ENCODE measurements around the gene VAV3.
"Not testable (repeated sequence)": the region's sequence is repeated elsewhere in the genome, so short reads cannot be mapped to it uniquely, and the experiment has no call there.

The VAV3 gene

GRCh38 chr1:107883562-107883961, 81.4 kb downstream of the VAV3 start:
- DNase-seq (ENCODE audit: low spot score), result no peak

GRCh38 chr1:107879927-107880326, 85.1 kb downstream of the VAV3 start:
- no peak for DNase-seq (ENCODE audit: low spot score)

- DNase-seq (ENCODE audit: low spot score), result no peak
These were observed 85.6 kb downstream of the VAV3 start for GRCh38 chr1:107879346-107879745.

- DNase-seq (ENCODE audit: low spot score), result no peak
These were observed 87.2 kb downstream of the VAV3 start for GRCh38 chr1:107877745-107878144.

- no peak for DNase-seq (ENCODE audit: low spot score)
These were observed 87.9 kb downstream of the VAV3 start for GRCh38 chr1:107877092-107877491.

- no peak for DNase-seq (ENCODE audit: low spot score)
These were observed 89.3 kb downstream of the VAV3 start for GRCh38 chr1:107875689-107876088.

- no peak for DNase-seq (ENCODE audit: low spot score)
These were observed 90.8 kb downstream of the VAV3 start for GRCh38 chr1:107874221-107874620.

- no peak for DNase-seq (ENCODE audit: low spot score)
These were observed 93.1 kb downstream of the VAV3 start for GRCh38 chr1:107871687-107872395.

- no peak for DNase-seq (ENCODE audit: low spot score)
These were observed 93.7 kb downstream of the VAV3 start for GRCh38 chr1:107871259-107871658.

GRCh38 chr1:107870696-107871095, 94.3 kb downstream of the VAV3 start:
- no peak for DNase-seq (ENCODE audit: low spot score)

- no peak for DNase-seq (ENCODE audit: low spot score)
These were observed 97.1 kb downstream of the VAV3 start for GRCh38 chr1:107867897-107868296.

GRCh38 chr1:107867422-107867821, 97.6 kb downstream of the VAV3 start:
- peak; percentile 55 for DNase-seq (ENCODE audit: low spot score)

- no peak for DNase-seq (ENCODE audit: low spot score)
These were observed 98.1 kb downstream of the VAV3 start for GRCh38 chr1:107866870-107867269.

GRCh38 chr1:107865627-107866026, 99.4 kb downstream of the VAV3 start:
- no peak for DNase-seq (ENCODE audit: low spot score)

GRCh38 chr1:107863342-107863741, 101.6 kb downstream of the VAV3 start:
- DNase-seq (ENCODE audit: low spot score), result no peak

- DNase-seq (ENCODE audit: low spot score), result peak; percentile 12
These were observed 102.9 kb downstream of the VAV3 start for GRCh38 chr1:107862064-107862463.

GRCh38 chr1:107858323-107858722, 106.7 kb downstream of the VAV3 start:
- no peak for DNase-seq (ENCODE audit: low spot score)

GRCh38 chr1:107851418-107851817, 113.6 kb downstream of the VAV3 start:
- no peak for DNase-seq (ENCODE audit: low spot score)

GRCh38 chr1:107844541-107845194, 120.3 kb downstream of the VAV3 start:
- DNase-seq (ENCODE audit: low spot score), result not testable (repeated sequence)

GRCh38 chr1:107843989-107844388, 121.0 kb downstream of the VAV3 start:
- DNase-seq (ENCODE audit: low spot score), result no peak

GRCh38 chr1:107842241-107842640, 122.7 kb downstream of the VAV3 start:
- no peak for DNase-seq (ENCODE audit: low spot score)

GRCh38 chr1:107840725-107841124, 124.3 kb downstream of the VAV3 start:
- no peak for DNase-seq (ENCODE audit: low spot score)

- DNase-seq (ENCODE audit: low spot score), result no peak
These were observed 126.9 kb downstream of the VAV3 start for GRCh38 chr1:107838056-107838455.

- no peak for DNase-seq (ENCODE audit: low spot score)
These were observed 129.8 kb downstream of the VAV3 start for GRCh38 chr1:107835151-107835670.

Data from iPS-NIHi11 (cell line).